Bronchial epithelial cell (primary cell): ENCODE measurements around the gene SAP30BP. TPM values are rescaled to one million over a fixed set of nuclear protein-coding genes. Genes with fewer than 3 reads are reported as not detected.
A peak's percentile ranks its signal among the peaks of the same experiment; 100 is the strongest.

Experiments used
- DNase-seq: peaks from one replicate; pipeline ENCODE4 v3.0.0-alpha.2; 2010; ENCODE audit warnings: low read depth
- FAIRE-seq: peaks from 2 replicates; lab custom pipeline; 2011; peaks lifted over from hg19 to GRCh38; lab: Jason Lieb, UNC
- H3K27me3 ChIP-seq: 2 replicates; pipeline ENCODE4 v1.5.1; 2011; ENCODE audit warnings: low read length; ENCODE audit not compliant: control insufficient read depth, insufficient read depth
- H3K36me3 ChIP-seq: 2 replicates; pipeline ENCODE4 v1.5.1; 2011; ENCODE audit warnings: low read length; ENCODE audit not compliant: control insufficient read depth, insufficient read depth
- H3K4me3 ChIP-seq: 2 replicates; pipeline ENCODE4 v1.5.1; 2011; ENCODE audit warnings: mild to moderate bottlenecking, low read depth, low read length, control low read depth
- total RNA-seq: library from RNA; depleted of rRNA; stranded (reverse); fragments of >200 nt; gene quantifications from 2 replicates; pipeline ENCODE4 v1.2.1, GENCODE V29; 2014
- TF ChIP-seq, protein P1 (sequence below): IDR thresholded peaks from 2 replicates; pipeline ENCODE4 v1.5.1; 2011; ENCODE audit warnings: mild to moderate bottlenecking, moderate library complexity, low read length, control low read depth, inconsistent platforms; ENCODE audit not compliant: insufficient read depth, severe bottlenecking

The SAP30BP gene
- total RNA-seq, 1 donor from 2014 or later: 58.4 TPM

DNA sequence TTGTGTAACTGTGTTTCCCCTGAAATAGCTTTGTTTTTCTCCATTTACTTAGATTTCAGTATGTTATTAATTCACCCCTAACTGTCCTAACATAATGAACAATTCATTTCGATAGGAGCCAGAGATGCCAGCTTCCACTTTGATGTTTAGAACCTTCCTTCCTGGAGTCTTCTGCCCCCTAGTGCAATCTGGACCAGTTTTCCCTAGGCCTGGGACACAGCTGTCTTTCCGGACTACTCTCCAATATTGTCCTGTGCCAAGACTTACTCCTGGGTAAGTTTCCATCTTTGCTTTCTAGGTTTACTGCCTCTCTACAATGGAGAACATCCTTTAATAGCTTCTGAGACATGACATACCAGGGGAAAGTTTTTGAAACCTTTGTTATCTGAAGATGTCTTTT, 13.0 kb upstream of the SAP30BP start:
- Histone ChIP-seq H3K4me3 (no peak overlapping the region), H3K36me3 (peaks cover 21% of the 10 kb centered on the region), H3K27me3 (no peaks in the 10 kb centered on the region)
- DNase-seq: no peak
- TF ChIP-seq, protein P1, sequence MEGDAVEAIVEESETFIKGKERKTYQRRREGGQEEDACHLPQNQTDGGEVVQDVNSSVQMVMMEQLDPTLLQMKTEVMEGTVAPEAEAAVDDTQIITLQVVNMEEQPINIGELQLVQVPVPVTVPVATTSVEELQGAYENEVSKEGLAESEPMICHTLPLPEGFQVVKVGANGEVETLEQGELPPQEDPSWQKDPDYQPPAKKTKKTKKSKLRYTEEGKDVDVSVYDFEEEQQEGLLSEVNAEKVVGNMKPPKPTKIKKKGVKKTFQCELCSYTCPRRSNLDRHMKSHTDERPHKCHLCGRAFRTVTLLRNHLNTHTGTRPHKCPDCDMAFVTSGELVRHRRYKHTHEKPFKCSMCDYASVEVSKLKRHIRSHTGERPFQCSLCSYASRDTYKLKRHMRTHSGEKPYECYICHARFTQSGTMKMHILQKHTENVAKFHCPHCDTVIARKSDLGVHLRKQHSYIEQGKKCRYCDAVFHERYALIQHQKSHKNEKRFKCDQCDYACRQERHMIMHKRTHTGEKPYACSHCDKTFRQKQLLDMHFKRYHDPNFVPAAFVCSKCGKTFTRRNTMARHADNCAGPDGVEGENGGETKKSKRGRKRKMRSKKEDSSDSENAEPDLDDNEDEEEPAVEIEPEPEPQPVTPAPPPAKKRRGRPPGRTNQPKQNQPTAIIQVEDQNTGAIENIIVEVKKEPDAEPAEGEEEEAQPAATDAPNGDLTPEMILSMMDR: peak; percentile 46
- FAIRE-seq: no peak

GRCh38 chr17:75658237-75658636, 8.9 kb upstream of the SAP30BP start:
- Histone ChIP-seq H3K27me3 (no peaks in the 10 kb centered on the region), H3K36me3 (peaks cover 20% of the 10 kb centered on the region), H3K4me3 (no peak overlapping the region)
- no peak for FAIRE-seq
- TF ChIP-seq, protein P1: no peak
- no peak for DNase-seq

DNA sequence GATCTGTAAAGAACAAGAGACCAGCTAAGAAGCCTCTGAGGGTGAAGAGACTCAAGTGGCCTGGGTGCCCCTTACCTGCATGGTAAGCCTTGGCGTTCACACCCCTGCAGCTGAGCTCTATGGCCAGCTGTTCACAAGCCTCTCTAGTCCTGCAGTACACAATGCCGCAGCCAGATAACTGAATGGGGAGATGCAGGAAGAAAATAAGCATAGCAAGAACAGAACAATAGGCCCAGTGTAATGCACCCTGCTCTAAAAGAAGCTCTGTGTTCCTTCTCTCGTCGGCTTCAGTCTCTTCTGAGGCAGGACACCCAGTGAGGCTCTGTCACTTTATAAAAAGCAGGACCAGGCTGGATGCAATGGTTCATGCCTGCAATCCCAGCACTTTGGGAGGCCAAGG, 5.6 kb upstream of the SAP30BP start:
- TF ChIP-seq, protein P1: no peak
- H3K27me3 ChIP-seq: no peaks in the 10 kb centered on the region
- H3K36me3 ChIP-seq: peaks cover 19% of the 10 kb centered on the region
- H3K4me3 ChIP-seq: no peak overlapping the region
- FAIRE-seq: no peak
- no peak for DNase-seq

DNA sequence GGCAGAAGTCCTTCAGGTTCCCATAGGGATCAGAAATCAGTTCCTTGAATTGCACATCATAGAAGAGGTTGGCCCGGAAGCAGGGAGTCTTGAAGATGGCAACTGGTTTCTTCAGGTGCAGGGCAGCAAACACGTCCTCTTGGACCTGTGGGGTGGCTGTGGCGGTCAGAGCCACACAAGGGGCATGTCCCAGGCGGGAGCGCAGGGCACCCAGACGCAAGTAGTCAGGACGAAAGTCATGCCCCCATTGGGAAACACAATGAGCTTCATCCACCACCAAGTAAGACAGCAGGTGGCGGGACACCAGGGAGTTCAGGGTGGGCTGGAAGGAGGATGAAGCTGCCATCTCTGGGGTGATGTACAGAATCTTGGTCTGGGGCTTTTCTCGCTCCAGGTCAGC, 4.6 kb upstream of the SAP30BP start:
- TF ChIP-seq, protein P1: no peak
- DNase-seq (no peak), FAIRE-seq (no peak)
- H3K27me3 ChIP-seq: no peaks in the 10 kb centered on the region
- H3K4me3 ChIP-seq: no peak overlapping the region
- H3K36me3 ChIP-seq: peaks cover 14% of the 10 kb centered on the region

GRCh38 chr17:75664099-75664549, 3.0 kb upstream of the SAP30BP start:
- no peak for DNase-seq
- no peak for FAIRE-seq

More at GRCh38 chr17:75664099-75664549, 3.0 kb upstream of the SAP30BP start:
- H3K36me3 ChIP-seq: peaks cover 11% of the 10 kb centered on the region
- TF ChIP-seq, protein P1: no peak
- no peak overlapping the region for H3K4me3 ChIP-seq
- H3K27me3 ChIP-seq: no peaks in the 10 kb centered on the region
